GM10847 (cell line): Measurements from ENCODE around the gene ADGRE3.

ENCODE experiments used
- POLR2A ChIP-seq: IDR thresholded peaks from 2 replicates; pipeline ENCODE4 v1.6.1; 2011; ENCODE audit not compliant: insufficient read length; ENCODE audit errors: extremely low read depth

Gene ADGRE3, protein sequence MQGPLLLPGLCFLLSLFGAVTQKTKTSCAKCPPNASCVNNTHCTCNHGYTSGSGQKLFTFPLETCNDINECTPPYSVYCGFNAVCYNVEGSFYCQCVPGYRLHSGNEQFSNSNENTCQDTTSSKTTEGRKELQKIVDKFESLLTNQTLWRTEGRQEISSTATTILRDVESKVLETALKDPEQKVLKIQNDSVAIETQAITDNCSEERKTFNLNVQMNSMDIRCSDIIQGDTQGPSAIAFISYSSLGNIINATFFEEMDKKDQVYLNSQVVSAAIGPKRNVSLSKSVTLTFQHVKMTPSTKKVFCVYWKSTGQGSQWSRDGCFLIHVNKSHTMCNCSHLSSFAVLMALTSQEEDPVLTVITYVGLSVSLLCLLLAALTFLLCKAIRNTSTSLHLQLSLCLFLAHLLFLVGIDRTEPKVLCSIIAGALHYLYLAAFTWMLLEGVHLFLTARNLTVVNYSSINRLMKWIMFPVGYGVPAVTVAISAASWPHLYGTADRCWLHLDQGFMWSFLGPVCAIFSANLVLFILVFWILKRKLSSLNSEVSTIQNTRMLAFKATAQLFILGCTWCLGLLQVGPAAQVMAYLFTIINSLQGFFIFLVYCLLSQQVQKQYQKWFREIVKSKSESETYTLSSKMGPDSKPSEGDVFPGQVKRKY

DNA sequence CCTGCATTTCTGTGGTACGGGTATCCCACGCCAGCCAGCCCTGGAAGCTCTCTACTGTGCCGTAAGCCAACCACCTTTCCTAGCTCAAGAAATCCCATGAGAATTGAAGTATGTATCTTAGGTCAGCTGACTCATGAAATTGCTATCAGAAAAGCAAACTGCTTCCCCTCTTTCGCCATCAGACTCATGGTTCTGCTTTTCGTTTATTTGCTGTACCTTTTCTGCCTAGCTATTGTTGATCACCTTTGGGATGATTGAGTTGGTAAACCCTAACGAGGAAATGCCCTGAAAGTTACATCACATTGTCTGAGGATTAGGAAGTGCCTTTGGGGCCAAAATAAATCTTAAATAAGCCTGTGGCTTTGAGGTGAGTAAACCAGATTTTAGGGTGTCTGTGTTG is at the start of gene ADGRE3:
ADGRE3 (minus strand) TSS at position 81 of the 400 bp plus-strand sequence; CDS start at position 7, 74 bp downstream.
- TF ChIP-seq POLR2A = no peak

DNA sequence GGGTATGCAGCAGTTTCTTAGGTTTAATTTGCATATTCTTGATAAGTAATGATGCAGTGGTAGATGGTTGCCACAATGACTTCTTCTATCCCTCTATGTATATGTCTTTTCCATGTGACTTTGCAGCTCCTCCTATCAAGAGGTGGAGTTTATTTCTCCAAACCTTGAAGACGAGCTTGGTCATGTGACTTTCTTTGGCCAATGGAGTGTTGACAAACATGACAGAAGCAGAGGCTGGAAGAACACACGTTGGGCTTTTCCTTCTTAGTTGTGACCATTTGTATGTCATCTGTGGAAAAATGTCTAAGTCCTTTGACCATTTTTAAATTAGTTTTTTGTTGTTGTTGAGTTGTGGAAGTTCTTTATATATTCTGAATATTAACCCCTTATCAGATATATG is 47.5 kb upstream of the ADGRE3 start:
- TF ChIP-seq POLR2A = no peak

DNA sequence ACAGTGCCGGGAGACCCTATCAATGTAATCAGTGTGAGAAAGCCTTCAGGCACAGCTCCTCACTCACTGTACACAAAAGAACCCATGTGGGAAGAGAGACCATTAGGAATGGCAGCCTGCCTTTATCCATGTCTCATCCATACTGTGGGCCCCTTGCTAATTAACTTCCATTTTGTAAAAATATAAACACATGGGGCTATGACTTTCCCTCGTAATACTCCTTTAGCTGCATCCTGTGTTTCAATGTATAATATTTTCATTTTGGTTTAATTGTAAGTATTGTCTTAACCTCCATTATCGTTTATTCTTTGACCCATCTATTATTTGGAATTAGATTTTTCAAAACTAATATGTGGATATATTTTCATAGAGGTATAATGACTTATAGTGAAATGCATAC is 44.5 kb upstream of the ADGRE3 start:
- no peak for TF ChIP-seq POLR2A

DNA sequence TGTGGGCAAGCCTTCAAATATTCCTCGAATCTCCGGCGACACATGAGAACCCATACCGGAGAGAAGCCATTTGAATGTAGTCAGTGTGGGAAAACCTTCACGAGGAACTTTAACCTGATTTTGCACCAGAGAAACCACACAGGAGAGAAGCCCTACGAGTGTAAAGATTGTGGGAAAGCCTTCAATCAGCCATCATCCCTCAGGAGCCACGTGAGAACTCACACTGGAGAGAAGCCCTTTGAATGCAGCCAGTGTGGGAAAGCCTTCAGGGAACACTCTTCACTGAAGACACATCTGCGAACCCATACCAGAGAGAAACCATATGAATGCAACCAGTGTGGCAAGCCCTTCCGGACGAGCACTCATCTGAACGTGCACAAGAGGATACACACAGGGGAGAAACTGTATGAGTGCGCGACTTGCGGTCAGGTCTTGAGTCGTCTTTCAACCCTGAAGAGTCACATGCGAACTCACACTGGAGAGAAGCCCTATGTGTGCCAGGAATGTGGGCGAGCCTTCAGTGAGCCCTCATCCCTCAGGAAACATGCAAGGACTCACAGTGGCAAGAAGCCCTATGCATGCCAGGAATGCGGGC is 44.0 kb upstream of the ADGRE3 start:
- TF ChIP-seq POLR2A = no peak

DNA sequence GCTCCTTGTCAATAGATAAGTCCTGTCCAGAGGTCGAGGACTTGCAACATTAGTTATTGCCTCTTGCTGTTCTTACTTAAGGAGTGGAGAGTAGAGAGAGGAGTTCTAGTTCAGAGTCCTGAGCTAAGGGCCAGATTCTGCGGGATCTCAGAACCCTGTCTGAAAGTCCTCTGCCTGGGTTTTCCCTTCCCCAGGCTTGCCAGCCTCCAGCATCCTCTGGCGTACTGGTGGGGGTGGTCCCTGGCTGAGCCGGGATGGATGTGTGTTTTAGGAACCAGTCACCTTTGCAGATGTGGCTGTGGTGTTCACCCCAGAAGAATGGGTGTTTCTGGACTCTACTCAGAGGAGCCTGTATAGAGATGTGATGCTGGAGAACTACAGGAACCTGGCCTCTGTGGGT is 41.2 kb upstream of the ADGRE3 start:
- no peak for TF ChIP-seq POLR2A

DNA sequence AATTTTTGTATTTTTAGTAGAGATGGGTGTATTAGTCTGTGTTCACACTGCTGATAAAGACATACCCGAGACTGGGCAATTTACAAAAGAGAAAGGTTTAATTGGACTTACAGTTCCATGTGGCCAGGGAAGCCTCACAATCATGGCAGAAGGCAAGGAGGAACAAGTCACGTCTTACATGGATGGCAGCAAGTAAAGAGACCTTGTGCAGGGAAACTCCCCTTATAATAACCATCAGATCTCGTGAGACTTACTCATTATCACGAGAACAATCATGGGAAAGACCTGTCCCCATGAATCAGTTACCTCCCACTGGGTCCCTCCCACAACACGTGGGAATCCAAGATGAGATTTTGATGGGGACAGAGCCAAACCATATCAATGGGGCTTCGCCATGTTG is 29.8 kb upstream of the ADGRE3 start:
- no peak for TF ChIP-seq POLR2A

DNA sequence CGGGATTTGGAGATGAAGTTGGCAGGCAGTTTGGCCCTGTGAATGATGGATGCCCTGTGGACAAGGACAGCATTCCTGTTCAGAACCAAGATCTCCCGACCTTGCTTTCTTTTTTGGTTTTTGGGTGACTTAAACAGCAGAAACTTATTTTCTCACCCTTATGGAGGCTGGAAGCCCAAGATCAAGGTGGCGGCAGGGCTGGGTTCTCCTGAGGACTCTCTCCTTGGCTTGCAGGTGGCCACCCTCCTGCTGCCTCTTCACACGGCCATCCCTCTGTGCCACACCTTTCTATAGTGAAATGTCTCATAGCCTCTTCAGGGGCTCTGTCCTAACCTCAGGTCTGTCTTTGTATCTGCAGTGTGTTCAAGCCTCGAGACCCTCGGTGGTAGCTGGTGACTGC is 29.2 kb upstream of the ADGRE3 start:
- no peak for TF ChIP-seq POLR2A

DNA sequence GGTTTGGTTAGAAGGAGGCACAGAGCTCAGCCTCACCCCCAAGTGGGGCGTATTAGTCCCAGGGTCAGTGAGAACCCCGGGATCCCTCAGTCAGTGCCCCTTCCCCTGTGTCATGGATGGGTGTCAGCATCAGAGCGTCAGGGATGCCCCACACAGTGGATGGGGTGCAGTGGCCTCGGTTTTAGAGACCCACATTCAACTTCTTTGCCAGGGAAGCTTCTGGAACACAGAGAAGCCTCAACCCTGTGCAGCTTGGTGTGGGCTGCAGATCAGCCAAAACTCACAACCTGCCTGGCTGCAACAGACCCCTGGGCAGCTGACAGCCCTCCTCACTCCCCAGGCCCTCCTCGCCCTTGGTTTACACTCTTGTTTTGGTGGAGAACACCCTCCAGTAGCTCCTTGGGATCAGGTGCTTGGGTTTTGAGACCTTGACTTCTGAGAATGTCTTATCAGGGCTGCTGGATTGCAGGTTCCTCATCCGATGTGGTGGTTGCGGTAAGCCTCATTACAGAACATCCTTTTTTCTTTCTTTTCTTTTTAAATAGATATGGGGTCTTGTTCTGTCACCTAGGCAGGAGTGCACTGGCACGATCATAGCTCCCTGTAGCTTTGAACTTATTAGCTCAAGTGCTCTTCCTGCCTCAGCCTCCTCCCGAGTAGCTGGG is 26.2 kb upstream of the ADGRE3 start:
- TF ChIP-seq POLR2A = no peak

DNA sequence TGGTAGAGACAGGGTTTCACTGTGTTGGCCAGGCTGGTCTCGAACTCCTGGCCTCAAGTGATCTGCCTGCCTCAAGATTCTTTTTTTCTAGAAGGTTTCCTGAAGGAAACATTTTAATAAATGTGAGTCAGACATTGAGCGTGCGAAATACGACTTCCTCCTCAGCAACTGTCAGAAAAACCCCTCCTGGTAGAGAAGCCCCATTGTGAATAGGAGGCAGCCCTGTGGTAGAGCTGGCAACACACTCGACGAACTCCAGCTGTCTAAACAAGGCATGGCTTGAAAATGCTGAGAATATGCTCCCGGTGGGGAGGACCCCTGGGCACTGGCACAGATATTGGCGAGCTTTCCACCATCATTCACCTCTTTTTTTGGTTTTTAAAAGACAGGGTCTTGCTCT is 25.0 kb upstream of the ADGRE3 start:
- no peak for TF ChIP-seq POLR2A

DNA sequence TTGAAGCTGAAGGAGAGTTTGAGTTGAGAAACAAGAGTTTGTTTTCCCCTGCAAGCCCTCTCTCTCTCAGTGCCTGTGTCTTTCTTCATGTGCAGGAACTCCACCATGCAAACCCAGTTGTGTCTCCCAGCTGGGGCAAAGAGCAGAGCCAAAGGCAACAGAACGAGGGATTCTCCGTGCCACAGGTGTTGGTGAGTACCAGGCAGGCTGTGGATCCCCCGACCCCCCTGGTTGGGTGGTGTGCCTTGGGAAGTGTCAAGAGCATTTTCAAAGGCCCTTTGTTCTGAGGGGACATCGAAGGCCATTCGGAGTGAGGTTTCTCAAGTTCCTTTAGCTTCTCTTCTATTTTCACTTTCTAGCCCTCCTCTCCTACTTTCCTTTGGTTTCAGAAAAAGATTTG is 20.8 kb upstream of the ADGRE3 start:
- TF ChIP-seq POLR2A = no peak

DNA sequence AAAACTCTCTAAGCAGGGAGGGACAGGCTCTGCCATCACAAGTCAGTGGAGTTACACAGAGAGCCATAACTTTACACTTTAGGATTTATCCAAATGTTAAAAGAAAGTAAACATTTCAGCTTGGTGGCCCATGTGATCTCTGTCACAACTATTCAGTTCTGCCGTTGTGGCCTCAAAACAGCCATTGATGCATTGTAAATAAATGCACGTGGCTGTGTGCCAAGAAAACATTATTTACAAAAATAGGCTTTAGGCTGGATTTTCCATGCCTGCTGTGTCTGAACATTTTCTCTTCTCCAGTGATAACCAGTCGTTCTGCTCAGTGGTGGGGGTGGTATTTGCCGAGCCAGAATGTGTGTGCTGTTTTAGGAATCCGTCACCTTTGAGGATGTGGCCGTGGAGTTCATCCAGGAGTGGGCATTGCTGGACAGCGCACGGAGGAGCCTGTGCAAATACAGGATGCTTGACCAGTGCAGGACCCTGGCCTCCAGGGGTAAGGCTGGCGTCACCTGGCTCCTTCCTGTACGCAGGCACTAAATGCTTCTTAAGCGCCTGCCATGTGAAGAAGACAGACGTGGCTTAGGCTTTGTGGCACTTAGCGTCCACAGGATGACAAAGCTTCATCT is 20.1 kb upstream of the ADGRE3 start:
- no peak for TF ChIP-seq POLR2A

DNA sequence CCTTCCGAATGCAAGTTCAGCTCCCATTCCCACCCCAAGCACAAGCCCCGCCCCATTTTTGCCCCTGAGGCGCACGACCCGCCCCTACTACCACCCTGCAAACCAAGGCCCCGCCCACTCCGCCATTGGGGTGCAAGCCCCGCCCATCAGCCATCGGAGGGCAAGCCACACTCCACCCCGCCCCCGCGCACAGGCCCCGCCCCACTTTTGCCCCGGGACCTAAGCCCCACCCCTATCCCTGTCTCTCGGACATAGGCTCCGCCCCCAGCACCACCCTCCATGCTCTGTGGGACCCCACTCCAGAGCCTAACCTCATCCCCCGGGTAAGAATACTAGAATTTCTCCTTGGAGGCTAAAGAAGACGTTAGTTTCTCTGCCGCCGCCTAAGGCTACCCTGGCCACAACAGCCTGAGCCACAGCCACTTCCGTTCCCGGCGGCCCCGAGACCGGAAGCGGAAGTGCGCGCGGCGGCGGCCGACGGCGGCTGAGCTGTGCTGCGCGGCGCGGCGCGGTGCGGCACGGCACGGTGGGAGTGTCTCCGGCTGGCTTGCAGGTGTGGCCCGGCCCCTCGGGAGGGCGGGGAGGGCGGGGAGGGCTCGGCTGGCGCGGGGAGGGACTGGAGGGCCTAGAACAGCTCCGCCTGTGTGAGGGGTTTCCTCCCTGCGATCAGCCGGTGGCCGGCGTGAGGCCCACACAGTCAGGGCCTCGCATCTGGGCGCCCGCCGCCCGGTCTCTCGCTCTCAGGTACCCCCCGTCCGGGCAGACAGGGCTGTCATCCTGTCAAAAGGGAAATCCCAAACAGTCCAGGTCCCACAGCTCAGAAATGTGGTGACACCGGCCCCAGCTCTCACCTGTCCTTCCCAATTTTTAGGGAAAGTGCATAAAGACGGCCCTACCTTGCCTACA is 15.2 kb upstream of the ADGRE3 start, which contains the start of gene ZNF333:
ZNF333 (plus strand) TSS at position 451 of the 906 bp plus-strand sequence. CDS start 3,444 bp downstream, outside the sequence.
- TF ChIP-seq POLR2A = peak; percentile 82

DNA sequence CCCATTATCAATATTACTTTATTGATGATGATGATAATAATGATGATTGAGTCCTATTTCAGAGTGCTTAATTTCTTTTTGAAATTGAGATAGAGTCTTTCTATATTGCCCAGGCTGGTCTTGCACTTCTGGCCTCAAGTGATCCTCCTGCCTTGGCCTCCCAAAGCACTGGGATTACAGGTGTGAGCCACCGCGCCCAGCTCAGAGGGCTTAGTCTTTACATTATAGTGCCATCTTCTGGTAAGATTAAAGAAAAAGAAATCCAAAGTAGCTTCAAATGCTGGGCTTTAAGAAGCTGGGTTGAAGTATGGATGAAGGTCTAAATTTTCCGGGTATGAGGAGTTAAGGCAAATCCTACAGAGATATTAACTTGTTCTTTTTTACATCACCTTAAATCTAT is 11.8 kb upstream of the ADGRE3 start:
- no peak for TF ChIP-seq POLR2A

DNA sequence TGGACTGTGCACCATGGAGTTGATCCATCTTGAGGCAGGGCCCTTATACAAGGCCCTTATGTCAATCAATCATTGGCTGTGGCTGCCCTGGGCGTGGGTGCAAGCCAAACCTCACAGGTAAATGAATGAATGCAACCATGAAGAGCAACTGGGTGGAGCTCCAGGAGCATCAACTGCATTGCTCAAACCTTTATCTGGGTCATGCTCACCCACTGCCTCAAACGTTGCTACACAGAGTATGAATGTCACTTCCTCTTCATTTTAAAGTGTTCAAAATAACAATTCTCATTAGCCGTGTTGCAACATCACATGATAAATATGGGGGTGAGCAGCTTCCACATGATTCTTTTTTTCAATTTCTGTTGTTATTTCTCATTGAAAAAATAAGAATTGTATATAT is 8.8 kb upstream of the ADGRE3 start:
- TF ChIP-seq POLR2A = no peak

DNA sequence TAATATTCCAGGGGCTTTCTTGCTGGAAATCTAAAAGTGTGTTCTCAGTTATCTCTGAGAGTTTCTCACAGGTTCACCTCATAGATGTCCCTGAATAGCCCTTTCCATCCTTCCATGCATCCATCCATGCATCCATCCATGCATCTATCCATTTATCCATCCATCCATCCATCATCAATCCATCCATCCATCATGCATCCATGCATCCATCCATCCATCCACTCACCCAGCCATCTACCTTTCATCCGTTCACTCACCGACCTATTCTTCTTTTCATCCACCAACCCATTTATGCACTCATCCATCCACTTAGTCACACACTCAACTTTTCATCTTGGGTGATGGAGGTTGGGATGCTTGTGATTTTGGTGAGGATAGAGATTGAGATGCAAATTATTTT is 7.4 kb upstream of the ADGRE3 start:
- TF ChIP-seq POLR2A = no peak

DNA sequence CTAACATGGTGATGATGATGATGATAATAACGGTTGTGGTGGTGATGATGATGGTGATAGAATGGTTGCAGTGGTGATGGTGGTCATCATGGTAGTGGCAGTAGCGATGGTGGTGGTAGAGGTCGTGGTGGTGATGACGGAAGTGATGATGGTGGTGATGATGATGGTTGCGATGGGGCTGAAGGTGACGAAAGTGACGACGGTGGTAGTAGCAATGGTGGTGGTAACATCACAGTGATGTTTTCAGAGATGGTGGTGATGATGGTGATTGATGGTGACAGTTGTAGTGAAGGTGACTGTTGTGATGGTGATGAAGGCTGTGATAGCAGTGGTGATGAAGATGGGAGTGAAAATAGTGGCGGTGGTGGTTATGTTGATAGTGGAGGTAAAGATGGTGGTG is 3.6 kb upstream of the ADGRE3 start:
- no peak for TF ChIP-seq POLR2A
